A673 (cell line): ENCODE results near the gene REELD1.

Source experiments
- EZH2 ChIP-seq: fragments of 200-600 bp; sonication (generic); IDR thresholded peaks from 2 replicates; pipeline ENCODE4 v1.6.1; 2017; ENCODE audit warnings: borderline replicate concordance, low read depth, mild to moderate bottlenecking, mixed read lengths, antibody characterized with exemption, low read length; ENCODE audit not compliant: poor library complexity, severe bottlenecking
- TF ChIP-seq, protein P1 (sequence below): fragments of 300-800, 200-600 bp; sonication (generic); conservative IDR thresholded peaks from 2 replicates; pipeline ENCODE4 v1.5.1; 2017; ENCODE audit warnings: low read depth, mild to moderate bottlenecking, antibody characterized with exemption, low read length, moderate library complexity, mixed read lengths

DNA sequence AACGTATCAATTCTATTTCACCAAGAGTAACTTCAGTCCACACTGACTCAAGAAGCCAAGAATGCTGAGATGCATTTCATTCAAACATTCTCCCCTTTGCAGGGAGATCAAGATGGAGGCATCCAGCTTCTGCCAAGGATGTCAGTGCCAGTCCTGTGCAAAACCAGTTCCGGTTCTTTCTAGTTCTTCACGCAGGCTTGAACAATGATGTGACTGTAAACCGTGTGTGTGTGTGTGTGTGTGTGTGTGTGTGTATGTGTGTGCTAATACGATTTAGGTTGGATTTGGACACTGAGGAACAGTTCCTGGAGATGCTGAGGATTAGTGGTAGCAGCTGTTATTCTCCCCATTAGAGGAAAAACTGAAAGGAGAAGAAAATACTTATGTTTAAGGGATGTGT lies at the start of gene REELD1:
- no peak for TF ChIP-seq EZH2
- TF ChIP-seq, protein P1, sequence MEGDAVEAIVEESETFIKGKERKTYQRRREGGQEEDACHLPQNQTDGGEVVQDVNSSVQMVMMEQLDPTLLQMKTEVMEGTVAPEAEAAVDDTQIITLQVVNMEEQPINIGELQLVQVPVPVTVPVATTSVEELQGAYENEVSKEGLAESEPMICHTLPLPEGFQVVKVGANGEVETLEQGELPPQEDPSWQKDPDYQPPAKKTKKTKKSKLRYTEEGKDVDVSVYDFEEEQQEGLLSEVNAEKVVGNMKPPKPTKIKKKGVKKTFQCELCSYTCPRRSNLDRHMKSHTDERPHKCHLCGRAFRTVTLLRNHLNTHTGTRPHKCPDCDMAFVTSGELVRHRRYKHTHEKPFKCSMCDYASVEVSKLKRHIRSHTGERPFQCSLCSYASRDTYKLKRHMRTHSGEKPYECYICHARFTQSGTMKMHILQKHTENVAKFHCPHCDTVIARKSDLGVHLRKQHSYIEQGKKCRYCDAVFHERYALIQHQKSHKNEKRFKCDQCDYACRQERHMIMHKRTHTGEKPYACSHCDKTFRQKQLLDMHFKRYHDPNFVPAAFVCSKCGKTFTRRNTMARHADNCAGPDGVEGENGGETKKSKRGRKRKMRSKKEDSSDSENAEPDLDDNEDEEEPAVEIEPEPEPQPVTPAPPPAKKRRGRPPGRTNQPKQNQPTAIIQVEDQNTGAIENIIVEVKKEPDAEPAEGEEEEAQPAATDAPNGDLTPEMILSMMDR = no peak
